IPS-20b (cell line): ENCODE data around the gene DYNLT4.

Source experiments
- H3K27ac ChIP-seq: one replicate; pipeline ENCODE4 v1.5.1; 2013; ENCODE audit warnings: low read length
- H3K27me3 ChIP-seq: 2 replicates; pipeline ENCODE4 v1.6.1; 2013; ENCODE audit warnings: mild to moderate bottlenecking, low read length, inconsistent platforms; ENCODE audit not compliant: insufficient read depth
- H3K36me3 ChIP-seq: 2 replicates; pipeline ENCODE4 v1.6.1; 2013; ENCODE audit warnings: low read depth, mild to moderate bottlenecking, inconsistent platforms, low read length, moderate library complexity; ENCODE audit not compliant: insufficient read depth
- H3K4me1 ChIP-seq: 2 replicates; pipeline ENCODE4 v1.6.1; 2013; ENCODE audit warnings: mild to moderate bottlenecking, control low read depth, inconsistent platforms, low read length, moderate library complexity; ENCODE audit not compliant: insufficient read depth
- H3K4me3 ChIP-seq: 2 replicates; pipeline ENCODE4 v1.5.1; 2013; ENCODE audit warnings: mild to moderate bottlenecking, low read length, inconsistent platforms
- H3K9ac ChIP-seq: 2 replicates; pipeline ENCODE4 v1.6.1; 2013; ENCODE audit warnings: low read depth, mild to moderate bottlenecking, inconsistent platforms, low read length, moderate library complexity
- H3K9me3 ChIP-seq: 2 replicates; pipeline ENCODE4 v1.6.1; 2013; ENCODE audit warnings: mild to moderate bottlenecking, low read depth, low read length, inconsistent platforms; ENCODE audit not compliant: insufficient read depth

Gene DYNLT4

GRCh38 chr1:44757420-44757819, 49.7 kb downstream of the DYNLT4 start:
- no peaks in the 10 kb centered on the region for H3K9me3 ChIP-seq
- H3K36me3 ChIP-seq: peaks cover 95% of the 10 kb centered on the region
- H3K27me3 ChIP-seq: no peaks in the 10 kb centered on the region
- H3K27ac ChIP-seq: no peak overlapping the region
- no peaks in the 10 kb centered on the region for H3K4me1 ChIP-seq
- no peak overlapping the region for H3K4me3 ChIP-seq
- no peak overlapping the region for H3K9ac ChIP-seq
